ENCODE measurements around the gene SRGAP1. TPM values are rescaled to one million over a fixed set of nuclear protein-coding genes. Genes with fewer than 3 reads are reported as not detected.
A peak's percentile ranks its signal among the peaks of the same experiment; 100 is the strongest.

Gene SRGAP1
- total and polyA plus RNA-seq, 2 of the 13 experiments (the other 11 are each of a cell fraction or from before 2014, with no cell fraction given), result 1.6 to 3.4 TPM

DNA sequence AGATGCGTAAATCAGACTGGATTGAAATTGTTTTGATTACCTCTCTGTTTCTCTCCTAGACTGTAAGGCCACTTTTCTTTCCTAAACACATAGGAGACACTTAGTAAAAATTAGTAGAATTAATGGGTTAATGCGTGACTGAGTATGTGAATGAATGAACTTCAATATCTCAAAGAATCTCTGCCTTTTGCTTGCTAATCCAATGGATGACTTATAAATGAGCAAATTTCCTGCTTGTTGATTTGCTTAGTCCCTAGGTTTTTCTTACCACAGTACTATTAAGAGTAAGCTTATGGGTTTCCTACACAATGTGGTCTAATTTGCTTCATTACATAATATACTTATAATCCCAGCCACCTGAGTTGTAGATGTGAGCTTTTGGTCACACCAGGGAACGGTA, 164.1 kb downstream of the SRGAP1 start (continued):
- TF ChIP-seq ZBTB39 (CRISPR knock-in tag; IDR thresholded peaks at IDR 0.05), result no peak

GRCh38 chr12:64009321-64010068, 165.0 kb downstream of the SRGAP1 start:
- H3K36me3 ChIP-seq (replicated peaks in 1 of 2; ENCODE audit: control insufficient read depth in 1 of 2, insufficient read depth in 2 of 2, low read length in 2 of 2), result no peaks in the 10 kb centered on the region
- in situ Hi-C loops (cut with HindIII; ENCODE audit: extremely low pct_ligation_motif_present, low pct_unique_long_range_greater_than_20kb), result no loop called here
- 91% methylated on average over 4 of the region's 4 CpGs for WGBS (ENCODE audit: low lambda C conversion rate)
- DNase-seq (ENCODE audit: low spot score) (no peak), ATAC-seq (no peak), FAIRE-seq (no peak)
- POLR2A ChIA-PET, result no interaction called here
- intact Hi-C loops (cut with micrococcal nuclease; ENCODE audit: unreplicated experiment), result loop anchor here (10.0 kb wide), 1 partner anchor 165 kb away; the partner anchor contains the start of gene SRGAP1
- TF ChIP-seq LCORL (IDR thresholded peaks at IDR 0.05) (no peak), LCORL (CRISPR knock-in tag; IDR thresholded peaks at IDR 0.05) (no peak), ATF6 (CRISPR knock-in tag; conservative IDR thresholded peaks at IDR 0.05) (no peak), CENPX (CRISPR knock-in tag; IDR thresholded peaks at IDR 0.05) (no peak)
- CTCF ChIA-PET (ENCODE audit: low intra/inter-chr PET ratio, low total read pairs), result no interaction called here
- no peaks in the 10 kb centered on the region for H4K20me1 ChIP-seq (ENCODE audit: insufficient read depth, low read length)
- H3K4me1 ChIP-seq (ENCODE audit: insufficient read depth, low read length), result peaks cover 19% of the 10 kb centered on the region
- H3K9ac ChIP-seq (ENCODE audit: insufficient read depth, low read depth, low read length), result no peak overlapping the region
- BruUV-seq (replicated peaks), result no TSS peak
- no peak overlapping the region for H2AFZ ChIP-seq (ENCODE audit: low read length)
- H3K27me3 ChIP-seq (ENCODE audit: control insufficient read depth in 1 of 2, insufficient read depth in 2 of 2, low read length in 2 of 2), result no peaks in the 10 kb centered on the region
- no peak overlapping the region for H3K4me3 ChIP-seq (replicated peaks in 1 of 3; ENCODE audit: insufficient read depth in 1 of 3, low read depth in 2 of 3, low read length in 3 of 3)
- H3K27ac ChIP-seq (ENCODE audit: extremely low read length, insufficient read depth, low read length), result no peak overlapping the region
- no peaks in the 10 kb centered on the region for H3K9me3 ChIP-seq (ENCODE audit: low read length)
- H3K4me2 ChIP-seq (ENCODE audit: low read depth, low read length), result peak overlapping the region; percentile 2; the same call in 1 of the 2 replicates
- no peaks in the 10 kb centered on the region for H3K79me2 ChIP-seq (ENCODE audit: insufficient read depth, low read length)
